Endometrial microvascular endothelial cells (primary cell): ENCODE data around the gene MERTK. TPM values are rescaled to one million over a fixed set of nuclear protein-coding genes. Genes with fewer than 3 reads are reported as not detected.

Source experiments
- in situ Hi-C: cut with HindIII; loops from 2 replicates; pipeline ENCODE4 v1.10.0; 2017; ENCODE audit warnings: low sequenced_read_pairs, low pct_unique_long_range_greater_than_20kb; ENCODE audit errors: inconsistent ontology term
- total RNA-seq: library from RNA; depleted of rRNA; stranded (reverse); fragments of >200 nt; gene quantifications from one replicate; pipeline ENCODE4 v1.2.3, GENCODE V29; 2015; ENCODE audit errors: inconsistent ontology term

Gene MERTK
- total RNA-seq, 1 donor from 2014 or later: 15.2 TPM

- in situ Hi-C loops: no loop called here
Measured at GRCh38 chr2:112000399-112001135, 102.2 kb downstream of the MERTK start.

GRCh38 chr2:112001136-112001715 is 102.8 kb downstream of the MERTK start:
- in situ Hi-C loops: no loop called here

GRCh38 chr2:112001942-112002341 is 103.5 kb downstream of the MERTK start:
- in situ Hi-C loops: no loop called here

GRCh38 chr2:112003576-112004252 is 105.3 kb downstream of the MERTK start:
- in situ Hi-C loops: no loop called here

GRCh38 chr2:112004253-112004645 is 105.8 kb downstream of the MERTK start:
- in situ Hi-C loops: no loop called here

GRCh38 chr2:112005406-112006075 is 107.1 kb downstream of the MERTK start:
- in situ Hi-C loops: no loop called here

- in situ Hi-C loops: no loop called here
Measured at GRCh38 chr2:112006076-112006410, 107.6 kb downstream of the MERTK start.

GRCh38 chr2:112007493-112007892 is 109.1 kb downstream of the MERTK start:
- in situ Hi-C loops: no loop called here

GRCh38 chr2:112008910-112009485 is 110.6 kb downstream of the MERTK start:
- in situ Hi-C loops: no loop called here

- in situ Hi-C loops: no loop called here
Measured at GRCh38 chr2:112010751-112011150, 112.3 kb downstream of the MERTK start.

- in situ Hi-C loops: no loop called here
Measured at GRCh38 chr2:112012556-112012955, 114.1 kb downstream of the MERTK start.

GRCh38 chr2:112018846-112019245 is 120.4 kb downstream of the MERTK start:
- in situ Hi-C loops: no loop called here

- in situ Hi-C loops: no loop called here
Measured at GRCh38 chr2:112019569-112019982, 121.2 kb downstream of the MERTK start.

GRCh38 chr2:112020561-112020960 is 122.2 kb downstream of the MERTK start:
- in situ Hi-C loops: no loop called here

GRCh38 chr2:112021290-112021689 is 122.9 kb downstream of the MERTK start:
- in situ Hi-C loops: no loop called here

- in situ Hi-C loops: no loop called here
Measured at GRCh38 chr2:112021781-112022231, 123.4 kb downstream of the MERTK start.

GRCh38 chr2:112023707-112024106 is 125.3 kb downstream of the MERTK start:
- in situ Hi-C loops: no loop called here

- in situ Hi-C loops: no loop called here
Measured at GRCh38 chr2:112024231-112024630, 125.8 kb downstream of the MERTK start.

GRCh38 chr2:112024896-112025491 is 126.6 kb downstream of the MERTK start:
- in situ Hi-C loops: no loop called here
